K562 (cell line): ENCODE measurements around the gene TRIM14. TPM values are rescaled to one million over a fixed set of nuclear protein-coding genes. Genes with fewer than 3 reads are reported as not detected.
A peak's percentile ranks its signal among the peaks of the same experiment; 100 is the strongest.

Experiments used
- ATF1 ChIP-seq, 2 experiments: fragments of 450-650 bp in 1 of 2; IDR thresholded peaks; 2 replicates each; pipeline ENCODE4 v1.6.1; 2016; ENCODE audit warnings: missing compliant biosample characterization in 1 of 2, missing genetic modification characterization in 1 of 2
- CSDE1 ChIP-seq, 2 experiments: fragments of 450-650 bp; IDR thresholded peaks; 2 replicates each; pipeline ENCODE4 v1.6.1; 2016; ENCODE audit warnings: mild to moderate bottlenecking in 1 of 2
- CUX1 ChIP-seq: fragments of 200-800 bp; sonication (Bioruptor generic); IDR thresholded peaks from 2 replicates; pipeline ENCODE4 v1.6.1; 2016; ENCODE audit warnings: missing genetic modification characterization, missing compliant biosample characterization
- ELF2 ChIP-seq: fragments of 250-450 bp; sonication (Bioruptor Pico); IDR thresholded peaks from 2 replicates; pipeline ENCODE4 v1.5.0; 2021; ENCODE audit warnings: mild to moderate bottlenecking
- ESRRB ChIP-seq: fragments of 250-450 bp; sonication (Bioruptor Pico); IDR thresholded peaks from 2 replicates; pipeline ENCODE4 v1.5.0; 2020; ENCODE audit warnings: mild to moderate bottlenecking, moderate library complexity, borderline replicate concordance
- HNRNPL ChIP-seq: fragments of 200-400 bp; formaldehyde crosslinking; IDR thresholded peaks from 2 replicates; pipeline ENCODE4 v1.6.1; 2017; ENCODE audit warnings: low read depth, mild to moderate bottlenecking, low read length
- NFE2 ChIP-seq: IDR thresholded peaks from 2 replicates; pipeline ENCODE4 v1.6.1; 2014; ENCODE audit warnings: antibody characterized with exemption, low read depth
- PHB ChIP-seq: fragments of 250-450 bp; sonication (Bioruptor Pico); IDR thresholded peaks from 2 replicates; pipeline ENCODE4 v1.5.0; 2021
- RBM25 ChIP-seq: fragments of 200-400 bp; formaldehyde crosslinking; IDR thresholded peaks from 2 replicates; pipeline ENCODE4 v1.6.1; 2018; ENCODE audit warnings: low read length, low read depth, moderate library complexity; ENCODE audit not compliant: severe bottlenecking
- RFX1 ChIP-seq: fragments of 450-650 bp; IDR thresholded peaks from 2 replicates; pipeline ENCODE4 v1.6.1; 2016; ENCODE audit warnings: mild to moderate bottlenecking, moderate library complexity
- STAG1 ChIP-seq: sonication (generic); formaldehyde crosslinking; IDR thresholded peaks from 2 replicates; pipeline ENCODE4 v1.5.0; 2020; ENCODE audit warnings: missing genetic modification reagents, borderline replicate concordance
- TAF7 ChIP-seq: fragments of 450-650 bp; IDR thresholded peaks from 2 replicates; pipeline ENCODE4 v1.6.1; 2016; ENCODE audit warnings: missing genetic modification characterization, missing compliant biosample characterization
- TCF7L2 ChIP-seq: fragments of 150-350 bp; IDR thresholded peaks from 2 replicates; pipeline ENCODE4 v1.6.1; 2016; ENCODE audit warnings: low read depth, mild to moderate bottlenecking, low read length, moderate library complexity
- TRIM24 ChIP-seq, 2 experiments: fragments of 450-650 bp; IDR thresholded peaks; 2 replicates each; pipeline ENCODE4 v1.6.1; 2016
- ZNF197 ChIP-seq: fragments of 200-800 bp; sonication (Bioruptor generic); IDR thresholded peaks from 2 replicates; pipeline ENCODE4 v1.6.1; 2016; ENCODE audit warnings: low read depth, missing genetic modification characterization, missing compliant biosample characterization
- ZNF766 ChIP-seq: fragments of 200-800 bp; sonication (Bioruptor generic); conservative IDR thresholded peaks from 2 replicates; pipeline ENCODE4 v1.6.1; 2016; ENCODE audit warnings: missing genetic modification characterization, missing compliant biosample characterization
- polyA plus RNA-seq, 8 experiments: library from polyadenylated mRNA; depleted of rRNA in 4 of 8; stranded (reverse) in 5 of 8; unstranded in 3 of 8; fragments of >200 nt; fragmentation: Nextera tagmentation in 2 of 8; fragmentation: Illumina TruSeq in 1 of 8; extraction: Ambion mirVana in 2 of 8; extraction: Trizol in 1 of 8; gene quantifications; 2 replicates each; pipeline versions ENCODE4 v1.2.1 to v1.2.3, GENCODE V29; 2011 to 2014; ENCODE audit warnings: inconsistent platforms in 1 of 8, missing spikeins in 1 of 8
- total RNA-seq, 7 experiments: library from RNA; depleted of rRNA in 6 of 7; stranded (reverse); fragments of >200 nt in 6 of 7; fragmentation: Illumina TruSeq in 2 of 7; extraction: Trizol in 2 of 7; gene quantifications; 2 replicates each; pipeline versions ENCODE4 v1.2.1 to v1.2.3, GENCODE V29; 2011 to 2021; ENCODE audit warnings: low replicate concordance in 1 of 7
- TF ChIP-seq, protein P1 (sequence below): sonication (generic); formaldehyde crosslinking; IDR thresholded peaks from 2 replicates; pipeline ENCODE4 v1.4.0; 2020; ENCODE audit warnings: mild to moderate bottlenecking, missing genetic modification reagents
- TF ChIP-seq, protein P2 (sequence below): IDR thresholded peaks from 3 replicates; pipeline ENCODE4 v1.6.1; 2011; ENCODE audit warnings: borderline replicate concordance, mild to moderate bottlenecking; ENCODE audit not compliant: insufficient read length, insufficient read depth
- TF ChIP-seq, protein P3 (sequence below): sonication (generic); formaldehyde crosslinking; IDR thresholded peaks from 2 replicates; pipeline ENCODE4 v1.5.0; 2020; ENCODE audit warnings: missing genetic modification reagents

Gene TRIM14
- total and polyA plus RNA-seq, 9 of the 15 experiments (the other 6 are each of a cell fraction or from before 2014, with no cell fraction given), result 7.6 to 41.0 (median 17.9) TPM

DNA sequence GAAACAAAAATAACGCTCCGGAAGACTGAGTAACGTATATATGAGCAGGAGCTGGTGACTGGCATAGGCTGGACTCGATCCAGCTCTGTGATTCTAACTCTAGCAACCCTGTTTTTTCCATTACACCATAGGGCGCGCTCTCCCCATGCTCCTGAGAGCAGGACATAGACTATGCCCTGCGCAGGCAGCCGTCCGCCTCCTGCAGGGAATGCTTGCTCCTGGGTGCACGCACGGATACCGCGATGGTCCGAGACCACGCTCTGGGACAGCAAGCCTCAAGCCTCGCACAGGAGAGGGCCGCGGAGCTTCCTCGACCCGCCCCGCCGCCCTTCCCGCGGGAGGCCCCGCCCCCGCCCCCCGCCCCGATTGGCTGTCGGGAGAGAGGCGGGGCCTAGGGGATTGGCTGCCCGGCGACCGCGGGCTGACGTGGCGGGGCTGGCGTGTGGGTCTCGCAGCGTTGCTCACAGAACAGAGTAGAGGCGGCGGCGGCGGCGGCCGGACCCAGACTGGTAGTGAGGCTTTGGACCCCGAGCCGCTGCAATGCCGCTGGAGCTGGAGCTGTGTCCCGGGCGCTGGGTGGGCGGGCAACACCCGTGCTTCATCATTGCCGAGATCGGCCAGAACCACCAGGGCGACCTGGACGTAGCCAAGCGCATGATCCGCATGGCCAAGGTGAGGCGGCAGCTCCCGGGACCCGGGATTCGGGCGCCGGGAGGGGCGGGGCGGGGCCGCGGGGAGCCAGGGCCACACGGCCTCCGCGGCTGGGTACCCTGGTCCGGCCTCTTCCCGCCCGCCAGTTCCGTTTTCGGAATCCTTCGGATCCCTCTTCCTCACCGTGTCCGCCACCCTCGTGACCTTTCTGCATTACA is 62.5 kb downstream of the TRIM14 start, which contains the start of gene NANS (continued):
- TF ChIP-seq, protein P1, sequence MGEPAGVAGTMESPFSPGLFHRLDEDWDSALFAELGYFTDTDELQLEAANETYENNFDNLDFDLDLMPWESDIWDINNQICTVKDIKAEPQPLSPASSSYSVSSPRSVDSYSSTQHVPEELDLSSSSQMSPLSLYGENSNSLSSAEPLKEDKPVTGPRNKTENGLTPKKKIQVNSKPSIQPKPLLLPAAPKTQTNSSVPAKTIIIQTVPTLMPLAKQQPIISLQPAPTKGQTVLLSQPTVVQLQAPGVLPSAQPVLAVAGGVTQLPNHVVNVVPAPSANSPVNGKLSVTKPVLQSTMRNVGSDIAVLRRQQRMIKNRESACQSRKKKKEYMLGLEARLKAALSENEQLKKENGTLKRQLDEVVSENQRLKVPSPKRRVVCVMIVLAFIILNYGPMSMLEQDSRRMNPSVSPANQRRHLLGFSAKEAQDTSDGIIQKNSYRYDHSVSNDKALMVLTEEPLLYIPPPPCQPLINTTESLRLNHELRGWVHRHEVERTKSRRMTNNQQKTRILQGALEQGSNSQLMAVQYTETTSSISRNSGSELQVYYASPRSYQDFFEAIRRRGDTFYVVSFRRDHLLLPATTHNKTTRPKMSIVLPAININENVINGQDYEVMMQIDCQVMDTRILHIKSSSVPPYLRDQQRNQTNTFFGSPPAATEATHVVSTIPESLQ (CRISPR knock-in tag), result peak; percentile 48; the same call in 1 of the 2 replicates
- TF ChIP-seq TRIM24 (IDR thresholded peaks at IDR 0.05), result no peak
- TF ChIP-seq, protein P2, sequence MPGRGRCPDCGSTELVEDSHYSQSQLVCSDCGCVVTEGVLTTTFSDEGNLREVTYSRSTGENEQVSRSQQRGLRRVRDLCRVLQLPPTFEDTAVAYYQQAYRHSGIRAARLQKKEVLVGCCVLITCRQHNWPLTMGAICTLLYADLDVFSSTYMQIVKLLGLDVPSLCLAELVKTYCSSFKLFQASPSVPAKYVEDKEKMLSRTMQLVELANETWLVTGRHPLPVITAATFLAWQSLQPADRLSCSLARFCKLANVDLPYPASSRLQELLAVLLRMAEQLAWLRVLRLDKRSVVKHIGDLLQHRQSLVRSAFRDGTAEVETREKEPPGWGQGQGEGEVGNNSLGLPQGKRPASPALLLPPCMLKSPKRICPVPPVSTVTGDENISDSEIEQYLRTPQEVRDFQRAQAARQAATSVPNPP, result no peak
- TF ChIP-seq, protein P3, sequence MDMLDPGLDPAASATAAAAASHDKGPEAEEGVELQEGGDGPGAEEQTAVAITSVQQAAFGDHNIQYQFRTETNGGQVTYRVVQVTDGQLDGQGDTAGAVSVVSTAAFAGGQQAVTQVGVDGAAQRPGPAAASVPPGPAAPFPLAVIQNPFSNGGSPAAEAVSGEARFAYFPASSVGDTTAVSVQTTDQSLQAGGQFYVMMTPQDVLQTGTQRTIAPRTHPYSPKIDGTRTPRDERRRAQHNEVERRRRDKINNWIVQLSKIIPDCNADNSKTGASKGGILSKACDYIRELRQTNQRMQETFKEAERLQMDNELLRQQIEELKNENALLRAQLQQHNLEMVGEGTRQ (CRISPR knock-in tag), result 0 out of 2 replicates have a peak, but pooled peaks have one; percentile 31
- 0 out of 2 replicates have a peak, but pooled peaks have one; percentile 29 for TF ChIP-seq ZNF197 (CRISPR knock-in tag)
- TF ChIP-seq ZNF766 (CRISPR knock-in tag), result no peak
- peak; percentile 58 for TF ChIP-seq TAF7 (tag)
- no peak for TF ChIP-seq CUX1
- TF ChIP-seq ESRRB (CRISPR knock-in tag), result no peak
- no peak for TF ChIP-seq ATF1 (CRISPR knock-in tag; IDR thresholded peaks at IDR 0.05)
- peak; percentile 68 for TF ChIP-seq ATF1 (tag; IDR thresholded peaks at IDR 0.05)
- TF ChIP-seq TCF7L2, result no peak
- peak; percentile 39; the same call in 1 of the 2 replicates for TF ChIP-seq STAG1 (CRISPR knock-in tag)
- TF ChIP-seq NFE2, result no peak
- peak; percentile 86 for TF ChIP-seq RBM25
- no peak; the same call in 1 of the 2 replicates for TF ChIP-seq RFX1
- TF ChIP-seq PHB (CRISPR knock-in tag), result no peak
- TF ChIP-seq HNRNPL, result 0 out of 2 replicates have a peak, but pooled peaks have one; percentile 58
- TF ChIP-seq ELF2 (CRISPR knock-in tag), result no peak
- no peak for TF ChIP-seq CSDE1 (IDR thresholded peaks at IDR 0.05)
